Prostate gland (tissue), 2 donors: ENCODE measurements around the gene PAMR1.

ENCODE experiments used
- POLR2A ChIP-seq: fragments of 450-650 bp; IDR thresholded peaks from one replicate; pipeline ENCODE4 v1.6.1; 2016; ENCODE audit warnings: antibody characterized with exemption, mild to moderate bottlenecking
- TF ChIP-seq, protein P1 (sequence below), 4 experiments: fragments of 200-600 bp in 2 of 4; fragments of 450-650 bp in 2 of 4; sonication (generic) in 2 of 4; IDR thresholded peaks; 1 replicate in 3 of 4; 2 replicates in 1 of 4; pipeline ENCODE4 v1.5.1; 2016 to 2019; ENCODE audit warnings: antibody characterized with exemption in 4 of 4, mild to moderate bottlenecking in 2 of 4, moderate library complexity in 2 of 4

DNA sequence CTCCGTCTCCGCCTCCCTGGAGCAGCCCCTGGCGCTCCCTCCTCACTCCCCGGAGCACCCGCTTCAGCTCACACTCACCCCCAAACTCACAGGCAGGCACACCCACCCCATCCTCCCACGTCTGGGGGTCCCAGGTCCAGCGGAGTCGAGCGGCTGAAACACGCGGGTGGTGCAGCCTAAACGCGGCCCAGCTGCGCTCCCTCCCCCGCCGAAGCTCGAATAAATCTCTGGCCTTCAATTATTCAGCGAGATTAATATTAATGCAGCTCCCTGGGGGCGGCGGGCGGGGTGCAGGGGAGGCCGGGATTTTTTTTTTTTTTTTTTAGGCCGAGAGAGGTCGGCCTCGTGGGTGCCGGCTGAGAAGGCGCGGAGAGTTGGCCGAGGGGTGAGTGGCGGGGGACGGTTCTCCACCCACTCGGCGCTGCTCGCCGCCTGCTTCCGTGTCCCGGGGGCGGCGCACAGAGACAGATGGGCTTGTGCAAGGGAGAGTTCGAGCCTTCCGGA lies 105.5 kb downstream of the PAMR1 start:
- TF ChIP-seq POLR2A, result no peak
- TF ChIP-seq, protein P1, sequence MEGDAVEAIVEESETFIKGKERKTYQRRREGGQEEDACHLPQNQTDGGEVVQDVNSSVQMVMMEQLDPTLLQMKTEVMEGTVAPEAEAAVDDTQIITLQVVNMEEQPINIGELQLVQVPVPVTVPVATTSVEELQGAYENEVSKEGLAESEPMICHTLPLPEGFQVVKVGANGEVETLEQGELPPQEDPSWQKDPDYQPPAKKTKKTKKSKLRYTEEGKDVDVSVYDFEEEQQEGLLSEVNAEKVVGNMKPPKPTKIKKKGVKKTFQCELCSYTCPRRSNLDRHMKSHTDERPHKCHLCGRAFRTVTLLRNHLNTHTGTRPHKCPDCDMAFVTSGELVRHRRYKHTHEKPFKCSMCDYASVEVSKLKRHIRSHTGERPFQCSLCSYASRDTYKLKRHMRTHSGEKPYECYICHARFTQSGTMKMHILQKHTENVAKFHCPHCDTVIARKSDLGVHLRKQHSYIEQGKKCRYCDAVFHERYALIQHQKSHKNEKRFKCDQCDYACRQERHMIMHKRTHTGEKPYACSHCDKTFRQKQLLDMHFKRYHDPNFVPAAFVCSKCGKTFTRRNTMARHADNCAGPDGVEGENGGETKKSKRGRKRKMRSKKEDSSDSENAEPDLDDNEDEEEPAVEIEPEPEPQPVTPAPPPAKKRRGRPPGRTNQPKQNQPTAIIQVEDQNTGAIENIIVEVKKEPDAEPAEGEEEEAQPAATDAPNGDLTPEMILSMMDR (IDR thresholded peaks at IDR 0.05), result no peak
